Measurements from ENCODE around the gene EMC8.
"Not testable (repeated sequence)": the region's sequence is repeated elsewhere in the genome, so short reads cannot be mapped to it uniquely, and the experiment has no call there.

- not testable (repeated sequence) for TF ChIP-seq CTCF (conservative IDR thresholded peaks at IDR 0.05); EZH2 (IDR thresholded peaks at IDR 0.05; ENCODE audit: low read depth)
These were observed 8.8 kb upstream of the EMC8 start for GRCh38 chr16:85808104-85808503.

Measured in PC-9 (cell line).